GM18507 (cell line): ENCODE results near the gene PBX4.

Experiments
- DNase-seq: peaks from one replicate; pipeline ENCODE4 v3.0.0; 2011; ENCODE audit warnings: low read depth; ENCODE audit not compliant: insufficient read length; ENCODE audit errors: extremely low spot score
- FAIRE-seq: peaks from 2 replicates; lab custom pipeline; 2011; peaks lifted over from hg19 to GRCh38; lab: Jason Lieb, UNC

PBX4 gene

GRCh38 chr19:19650331-19650730, 31.8 kb upstream of the PBX4 start:
- FAIRE-seq, result no peak
- DNase-seq, result no peak

- no peak for DNase-seq
- no peak for FAIRE-seq
These were observed 31.1 kb upstream of the PBX4 start for GRCh38 chr19:19649580-19649995.

GRCh38 chr19:19649155-19649554, 30.7 kb upstream of the PBX4 start:
- no peak for DNase-seq
- no peak for FAIRE-seq

DNA sequence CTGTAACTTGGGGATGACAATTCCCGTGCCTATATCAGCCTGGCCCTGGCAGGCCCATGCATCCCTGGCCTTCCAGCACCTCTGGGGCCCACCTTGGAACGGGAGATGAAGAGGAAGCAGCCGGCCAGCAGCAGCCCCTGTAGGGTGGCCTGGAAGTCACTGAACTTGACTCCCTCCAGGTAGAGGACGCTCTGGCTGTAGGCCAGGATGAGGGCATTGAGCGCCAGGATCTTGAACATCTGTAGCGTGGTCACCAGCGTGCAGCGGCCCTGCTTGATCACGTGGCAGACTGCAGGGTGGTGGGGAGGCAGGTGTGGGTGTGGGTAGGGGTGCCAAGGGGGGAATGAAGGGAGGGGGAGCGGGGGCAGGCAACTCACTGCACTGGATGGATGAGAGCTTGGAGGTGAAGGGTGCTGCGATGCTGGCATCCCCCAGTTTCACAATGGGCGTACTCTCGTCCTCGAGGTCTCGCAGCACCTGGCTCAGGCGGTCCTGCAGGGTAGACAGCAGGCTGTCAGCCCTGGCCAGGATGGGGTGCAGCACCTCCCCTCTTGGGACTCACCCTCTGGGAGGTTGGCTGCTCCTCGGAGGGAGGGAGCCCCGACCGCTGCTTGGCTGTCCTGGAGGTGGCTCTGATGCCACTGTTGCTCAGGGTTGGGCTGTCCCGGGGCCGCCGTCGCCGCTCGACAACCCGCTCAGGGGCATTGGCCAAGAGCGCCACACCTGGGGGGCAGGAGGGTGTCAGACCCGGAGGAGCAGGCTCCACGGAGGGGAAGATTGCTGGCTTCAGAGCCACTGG, 28.7 kb upstream of the PBX4 start:
- FAIRE-seq (no peak), DNase-seq (no peak)

DNA sequence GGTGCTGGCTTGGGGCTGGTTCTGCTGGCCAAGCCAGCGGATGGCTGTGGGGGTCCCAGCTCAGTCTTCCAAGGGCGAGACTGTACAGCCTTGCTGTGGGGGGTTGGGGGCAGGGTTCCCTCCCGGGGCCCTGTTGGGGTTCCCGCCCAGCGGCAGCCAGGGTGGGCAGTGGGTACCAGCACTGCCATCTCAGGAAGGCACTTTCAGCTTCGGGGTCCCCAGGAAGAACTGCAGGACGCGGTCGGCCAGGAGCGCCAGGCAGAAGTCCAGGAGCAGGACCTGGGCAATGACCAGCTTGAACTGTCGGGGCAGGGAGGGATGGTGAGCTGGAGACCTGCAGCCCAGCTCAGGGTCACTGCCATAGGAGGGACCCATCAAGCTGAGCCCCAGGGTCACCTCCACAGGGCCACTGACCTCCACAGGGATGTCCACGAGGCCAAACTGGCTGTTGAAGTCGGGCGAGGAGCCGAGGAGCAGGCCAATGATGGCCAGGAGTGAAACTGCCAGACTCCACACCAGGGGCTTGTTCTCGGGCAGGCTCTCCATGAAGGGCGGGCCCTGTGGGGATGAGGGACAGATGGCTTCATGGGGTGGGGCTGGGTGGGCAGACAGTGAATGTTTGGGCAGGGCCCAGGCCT, 26.9 kb upstream of the PBX4 start:
- DNase-seq (no peak), FAIRE-seq (no peak)

DNA sequence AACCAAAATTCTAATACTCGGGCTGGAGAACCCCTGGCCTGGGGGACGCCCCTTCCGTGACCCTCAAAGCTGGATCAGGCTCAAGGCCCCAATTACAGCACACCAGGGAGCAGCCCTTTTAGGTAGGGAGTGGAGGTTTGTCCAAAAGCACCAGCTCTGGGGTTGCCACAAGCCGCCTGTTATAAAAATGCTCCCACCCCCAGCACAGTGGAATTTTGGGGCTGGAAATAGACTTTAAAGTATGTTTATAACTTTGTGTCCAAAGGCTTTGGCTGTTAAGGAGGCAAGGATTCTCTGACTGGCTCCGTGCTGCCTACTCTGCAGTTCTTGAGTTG, 25.5 kb upstream of the PBX4 start:
- no peak for DNase-seq
- FAIRE-seq, result no peak

GRCh38 chr19:19643158-19644053, 24.9 kb upstream of the PBX4 start, which contains the start of gene GMIP:
Gene GMIP (minus strand): TSS chr19:19643657. CDS start chr19:19643529, 128 bp downstream.
- DNase-seq, result peak; percentile 90
- FAIRE-seq, result peak; percentile 80

GRCh38 chr19:19642506-19643157, 24.1 kb upstream of the PBX4 start:
- peak; percentile 45 for DNase-seq
- peak; percentile 86 for FAIRE-seq

GRCh38 chr19:19637523-19638251, 19.2 kb upstream of the PBX4 start:
- no peak for FAIRE-seq

DNA sequence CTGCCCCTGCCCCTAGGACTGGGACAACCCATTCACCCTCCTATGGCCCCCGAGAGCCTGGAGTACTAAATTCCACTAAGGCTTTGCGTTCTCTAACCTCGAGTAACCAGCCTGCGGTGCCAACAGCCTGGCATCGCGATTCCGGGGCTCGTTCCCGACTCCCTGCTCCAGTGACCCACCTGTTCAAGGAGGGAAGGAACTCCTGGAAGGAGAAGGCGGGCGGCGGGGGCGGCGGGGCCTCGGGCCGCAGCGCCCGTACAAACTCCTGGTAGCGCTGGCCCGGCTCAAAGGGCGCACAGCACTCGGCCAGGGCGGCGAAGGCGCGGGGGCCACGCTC, 18.7 kb upstream of the PBX4 start:
- DNase-seq (no peak), FAIRE-seq (no peak)

More at GRCh38 chr19:19637523-19638251, 19.2 kb upstream of the PBX4 start:
- no peak for DNase-seq

- FAIRE-seq, result no peak
These were observed 18.2 kb upstream of the PBX4 start for GRCh38 chr19:19636573-19637185.

DNA sequence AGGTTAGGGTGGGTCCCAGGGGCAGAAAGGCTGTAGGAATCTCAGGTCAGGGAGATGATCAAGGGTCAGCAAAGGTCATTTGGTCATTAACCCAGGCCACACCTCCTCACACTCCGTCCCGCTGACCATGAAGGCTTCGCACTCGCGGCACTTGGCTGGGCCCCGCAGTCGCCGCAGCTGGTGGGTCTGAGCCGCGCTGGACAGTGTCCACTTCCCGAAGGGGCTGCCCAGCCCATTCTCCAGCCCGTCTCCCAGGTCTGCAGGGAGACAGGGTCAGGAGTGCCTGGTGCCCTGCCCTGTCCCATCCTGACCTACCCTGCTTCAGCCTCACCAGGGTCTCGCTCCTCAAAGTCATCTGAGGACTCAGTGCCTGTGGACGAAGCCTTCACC, 16.8 kb upstream of the PBX4 start:
- FAIRE-seq, result no peak
- DNase-seq, result no peak

More at GRCh38 chr19:19636573-19637185, 18.2 kb upstream of the PBX4 start:
- no peak for DNase-seq

GRCh38 chr19:19634516-19635312, 16.2 kb upstream of the PBX4 start:
- FAIRE-seq (no peak), DNase-seq (no peak)

DNA sequence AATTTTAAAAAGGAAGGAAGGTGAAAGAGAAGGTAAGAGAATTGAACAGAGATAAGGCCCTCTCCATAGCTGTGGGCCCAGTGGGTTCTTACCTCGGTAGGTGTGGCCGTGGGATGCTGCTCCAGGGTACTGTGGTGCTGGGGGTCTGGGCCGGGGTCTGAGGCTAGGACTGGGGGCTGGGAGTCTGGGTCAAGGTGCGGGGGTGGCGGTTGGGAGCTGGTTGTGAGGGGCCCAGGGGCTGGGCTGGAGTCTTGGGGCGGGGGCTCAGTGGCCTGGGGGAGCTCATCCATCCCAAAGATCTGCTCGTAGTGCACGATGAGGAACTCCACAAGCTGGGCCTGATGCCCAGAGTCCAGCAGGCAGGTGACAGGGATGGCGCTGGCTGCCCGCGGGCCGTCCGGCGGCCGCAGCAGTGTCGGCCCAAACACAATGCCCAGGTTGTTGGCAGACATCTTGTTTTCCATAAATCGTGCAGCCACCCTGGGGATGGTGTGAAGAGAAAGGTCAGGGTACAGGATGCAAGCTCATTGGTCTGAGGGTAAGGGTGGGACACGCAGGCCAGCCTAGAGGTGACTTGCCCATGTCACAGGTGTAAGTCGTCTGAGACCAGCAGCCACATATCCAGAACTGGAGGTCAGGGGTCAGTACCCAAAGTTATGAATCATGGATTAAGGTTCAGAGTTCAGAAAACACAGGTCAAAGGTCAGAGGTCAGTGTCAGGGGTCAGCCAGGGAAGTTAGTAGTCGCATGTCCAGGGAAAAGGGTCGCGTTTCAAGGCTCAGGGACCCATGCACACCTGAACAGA, 15.4 kb upstream of the PBX4 start:
- FAIRE-seq, result no peak
- DNase-seq, result no peak

GRCh38 chr19:19632661-19633060, 14.2 kb upstream of the PBX4 start:
- no peak for FAIRE-seq
- DNase-seq, result no peak

DNA sequence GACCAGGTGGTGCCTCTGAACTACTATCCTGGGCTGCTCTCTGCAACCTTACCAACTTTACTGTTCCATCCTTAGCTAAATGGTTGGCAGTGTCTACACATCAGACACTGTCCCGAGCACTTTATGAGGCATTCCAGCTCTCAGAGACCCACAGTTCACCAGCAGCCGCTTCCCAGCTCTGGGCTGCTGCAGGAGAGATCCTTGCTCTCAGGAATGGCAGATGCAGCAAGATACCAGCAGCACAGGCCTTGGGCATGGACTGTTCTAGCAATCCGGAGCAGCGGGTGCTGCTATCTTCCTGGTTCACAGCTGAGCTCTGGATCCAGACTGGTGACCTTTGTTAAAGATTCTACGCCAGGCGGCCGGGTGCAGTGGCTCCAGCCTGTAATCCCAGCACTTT, 12.9 kb upstream of the PBX4 start:
- DNase-seq, result no peak
- FAIRE-seq, result no peak

DNA sequence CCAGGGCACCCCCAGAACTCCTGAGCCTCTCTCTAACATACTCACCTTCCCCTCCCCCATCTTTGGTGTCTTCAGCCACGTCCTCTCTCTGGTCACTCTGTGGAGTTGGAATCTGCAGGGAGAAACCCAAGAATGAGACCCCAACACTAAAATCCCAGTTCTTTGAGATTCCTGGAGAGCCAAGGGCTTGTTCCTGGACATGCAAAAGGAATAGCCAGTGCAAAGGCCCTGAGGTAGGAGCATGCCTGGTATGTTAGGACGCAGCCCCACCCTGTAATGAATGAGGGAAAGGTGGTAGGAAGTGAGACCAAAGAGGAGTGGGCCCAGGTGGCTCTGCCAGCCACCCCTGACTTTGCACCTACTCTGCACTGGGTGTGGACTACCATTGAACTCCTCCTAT, 11.9 kb upstream of the PBX4 start:
- no peak for FAIRE-seq
- no peak for DNase-seq
